NCI-H345 treated with DMSO at 0.1 percent for 48 hours (cell line): ENCODE measurements around the gene MGAT3.

Source experiments
- DNase-seq: peaks from one replicate; lab custom pipeline; 2025; ENCODE audit not compliant: unreplicated experiment; lab: John Stamatoyannopoulos, UW

Gene MGAT3

GRCh38 chr22:39470451-39471291 is 13.9 kb downstream of the MGAT3 start:
- no peak for DNase-seq

- no peak for DNase-seq
Measured at GRCh38 chr22:39471381-39472141, 14.7 kb downstream of the MGAT3 start.

DNA sequence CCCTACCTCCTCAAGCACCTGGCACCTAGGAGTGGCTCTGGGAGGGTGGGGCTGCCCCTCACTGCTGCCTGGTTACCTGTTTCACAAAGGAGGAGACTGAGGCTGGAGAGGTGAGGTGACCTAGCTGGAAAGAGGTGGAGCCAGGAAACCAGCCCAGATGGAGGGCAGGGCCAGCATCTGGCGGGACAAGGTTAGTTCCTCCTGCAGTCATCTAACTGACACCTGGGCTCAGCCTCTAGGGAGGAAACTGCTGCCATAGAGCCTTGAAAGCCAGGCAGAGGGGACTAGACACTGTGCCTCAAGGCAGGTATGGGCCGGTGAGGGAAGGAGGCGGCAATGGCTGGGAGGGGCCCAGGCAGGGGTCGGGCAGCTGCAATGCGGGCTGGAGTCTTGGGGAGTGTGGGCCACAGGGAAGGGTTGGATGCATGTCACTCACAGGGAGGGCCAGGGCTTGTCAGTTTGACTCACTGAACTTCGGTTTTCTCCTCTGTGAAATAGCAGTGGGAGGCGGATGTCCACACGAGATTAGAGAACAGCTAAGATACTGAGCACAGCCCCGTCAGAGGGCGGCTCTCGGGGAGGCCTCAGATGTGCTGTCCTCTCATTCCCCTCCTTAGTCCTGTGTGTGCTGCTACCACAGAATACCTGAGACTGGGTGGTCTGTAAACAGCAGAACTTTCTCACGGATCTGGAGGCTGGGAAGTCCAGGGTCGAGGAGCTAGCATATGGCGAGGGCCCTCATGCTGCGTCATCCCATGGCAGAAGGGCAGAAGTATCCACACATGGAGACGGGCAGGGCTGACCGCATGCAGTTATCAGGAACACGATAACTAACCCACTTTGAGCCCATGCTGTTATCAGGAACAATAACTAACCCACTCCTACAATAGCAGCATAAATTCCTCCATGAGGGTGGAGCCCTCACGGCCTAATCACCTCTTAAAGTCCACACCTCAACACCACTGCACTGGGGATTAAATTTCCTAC is 16.1 kb downstream of the MGAT3 start:
- DNase-seq: no peak

- no peak for DNase-seq
Measured at GRCh38 chr22:39473851-39474250, 17.0 kb downstream of the MGAT3 start.

DNA sequence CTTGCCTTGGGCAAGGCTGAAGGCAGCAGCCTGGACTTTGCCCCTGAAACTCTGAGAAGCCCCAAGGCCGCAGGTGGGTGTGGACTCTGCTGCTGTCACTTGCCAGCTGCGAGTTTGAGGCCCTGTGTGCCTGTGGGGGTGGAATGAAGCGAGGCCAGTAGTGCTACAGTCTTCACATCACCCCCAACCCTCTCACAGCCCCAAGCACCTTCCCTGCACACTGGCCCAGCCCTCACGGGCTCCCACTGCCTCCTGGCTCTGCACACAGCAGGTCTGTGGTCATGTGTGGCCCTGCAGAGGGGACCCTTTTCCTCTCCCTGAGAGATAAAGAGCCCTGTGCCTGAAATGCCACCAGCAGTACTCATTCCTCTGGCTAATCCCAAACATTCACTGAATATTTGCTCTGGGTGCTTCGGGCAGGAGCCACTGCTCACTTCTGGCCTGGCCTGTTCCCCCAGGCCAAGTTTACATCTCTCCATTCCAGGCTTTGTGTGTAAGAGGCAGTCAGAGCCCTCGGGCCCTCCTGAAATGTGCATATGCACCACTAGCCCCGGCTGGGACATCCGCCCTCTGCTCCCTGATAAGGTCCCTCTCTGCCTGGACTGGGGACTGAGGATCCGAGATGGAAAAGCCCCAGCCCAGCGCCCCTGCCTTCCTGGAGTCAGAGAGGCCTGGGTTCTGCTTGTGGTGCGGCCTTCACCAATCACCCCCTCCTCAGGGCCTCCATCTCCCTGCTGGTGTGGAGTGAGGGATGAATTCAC is 17.7 kb downstream of the MGAT3 start:
- DNase-seq: no peak

DNA sequence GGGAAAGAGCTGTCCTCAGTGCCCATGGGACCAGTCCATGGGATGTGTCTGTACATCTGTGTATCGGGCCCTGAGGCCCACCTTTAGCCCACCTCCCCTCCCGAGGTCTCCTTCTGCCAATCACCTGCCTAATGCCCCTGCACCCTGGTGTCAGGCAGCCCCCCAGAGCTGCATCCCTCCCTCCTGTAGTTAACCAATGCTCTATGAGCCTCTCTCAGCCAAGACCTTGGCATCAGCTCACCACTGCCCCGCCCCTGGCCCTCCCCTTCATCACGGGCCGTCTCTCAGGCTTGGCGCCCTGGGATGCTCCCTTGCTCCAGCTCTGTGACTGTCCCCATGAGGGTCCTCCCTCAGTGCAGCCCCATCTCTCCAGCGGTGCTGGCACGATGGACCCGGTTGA is 18.5 kb downstream of the MGAT3 start:
- DNase-seq: no peak

DNA sequence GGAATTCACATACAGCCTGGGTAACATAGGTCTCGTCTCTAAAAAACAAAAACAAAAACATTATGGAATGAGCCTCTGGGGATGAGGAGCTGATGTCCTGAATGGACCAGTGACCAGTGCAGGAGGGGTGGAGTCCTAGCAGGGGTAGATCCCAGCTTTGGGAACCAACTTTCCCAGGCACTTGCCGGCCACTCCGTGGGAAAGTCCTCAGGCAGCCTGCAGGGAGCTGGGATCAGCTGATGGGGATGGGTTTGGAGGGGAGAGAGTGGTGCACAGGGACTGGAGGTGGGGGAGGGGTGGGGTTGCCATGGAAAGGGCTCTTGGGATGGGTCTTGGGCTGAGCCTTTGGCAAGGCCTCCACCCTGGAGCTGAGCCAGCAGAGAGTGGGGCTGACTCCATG is 19.1 kb downstream of the MGAT3 start:
- DNase-seq: no peak

DNA sequence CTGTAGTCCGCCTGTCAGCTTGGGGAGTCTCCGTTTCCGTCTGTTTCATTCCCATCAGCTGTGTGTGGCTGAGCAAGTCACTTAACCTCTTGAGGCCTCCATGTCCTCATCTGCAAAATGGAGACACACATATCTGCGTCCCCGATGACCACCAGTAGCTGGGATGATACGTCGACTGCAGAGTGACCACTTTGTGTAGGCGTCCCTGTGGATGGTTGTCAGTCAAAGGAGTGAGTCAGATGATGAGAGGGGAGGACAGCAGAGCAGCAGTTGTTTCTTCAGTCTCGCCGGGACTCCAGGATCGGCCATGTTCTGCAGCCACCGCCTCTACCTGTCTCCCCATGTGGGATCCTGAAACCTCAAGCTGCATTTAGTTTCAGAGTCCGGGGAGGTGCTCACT is 19.9 kb downstream of the MGAT3 start:
- DNase-seq: no peak

DNA sequence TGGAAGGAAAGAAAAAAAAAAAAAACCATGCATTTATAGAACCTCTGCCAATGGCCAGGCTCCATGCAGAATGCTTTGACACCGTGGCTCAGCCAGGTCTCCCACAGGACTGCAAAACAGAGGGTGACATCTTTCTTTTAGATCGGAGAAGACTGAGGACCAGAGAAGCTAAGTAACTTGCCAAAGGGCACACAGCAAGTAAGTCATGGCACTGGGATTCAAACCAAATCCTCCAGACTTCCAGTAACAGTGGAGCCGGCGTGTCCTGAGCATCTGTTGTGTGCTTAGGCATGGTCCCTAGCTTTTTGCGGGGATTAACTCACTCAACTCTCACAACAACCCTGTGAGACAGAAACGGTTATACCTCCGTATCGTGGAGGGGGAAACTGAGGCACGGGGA is 20.7 kb downstream of the MGAT3 start:
- no peak for DNase-seq

GRCh38 chr22:39478441-39478850 is 21.6 kb downstream of the MGAT3 start:
- no peak for DNase-seq

DNA sequence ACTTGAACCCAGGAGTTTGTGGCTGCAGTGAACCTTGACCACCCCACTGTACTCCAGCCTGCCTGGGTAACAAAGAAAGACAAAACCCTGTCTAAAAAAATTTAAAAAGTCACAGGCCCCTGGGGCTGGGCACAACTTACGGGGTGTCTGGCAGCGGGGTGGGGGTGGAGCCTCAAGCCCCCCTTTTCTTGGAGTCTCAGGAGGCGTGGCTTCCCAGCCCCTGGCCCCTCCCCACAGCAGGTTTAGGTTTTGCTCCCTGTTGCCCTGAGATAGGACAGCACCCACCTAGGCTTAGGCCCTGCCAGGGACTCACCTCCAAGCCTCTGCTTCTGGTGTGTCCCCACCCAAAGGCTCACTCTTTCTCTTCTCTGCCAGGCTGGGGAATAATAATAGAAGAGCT is 22.4 kb downstream of the MGAT3 start:
- no peak for DNase-seq

- no peak for DNase-seq
Measured at GRCh38 chr22:39480557-39480956, 23.7 kb downstream of the MGAT3 start.

DNA sequence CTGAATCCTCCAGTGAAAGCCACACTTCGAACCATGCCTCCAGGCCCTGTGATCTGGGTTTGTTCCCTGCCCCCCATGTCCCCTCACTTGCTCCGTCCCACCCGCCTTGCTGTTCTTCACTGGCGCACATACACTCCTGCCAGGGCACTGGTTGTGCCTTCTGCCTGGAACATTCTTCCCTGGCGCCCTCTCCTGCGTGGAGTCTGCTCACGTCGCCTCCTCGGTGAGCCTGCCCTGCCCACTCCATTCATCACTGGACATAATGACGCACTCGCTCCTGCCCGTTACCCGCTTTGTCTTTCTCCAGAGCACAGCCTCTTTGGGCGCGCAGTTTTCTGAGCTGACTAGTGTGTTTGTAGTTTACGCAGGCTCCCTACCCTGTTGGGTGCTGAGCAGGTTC is 24.2 kb downstream of the MGAT3 start:
- no peak for DNase-seq

DNA sequence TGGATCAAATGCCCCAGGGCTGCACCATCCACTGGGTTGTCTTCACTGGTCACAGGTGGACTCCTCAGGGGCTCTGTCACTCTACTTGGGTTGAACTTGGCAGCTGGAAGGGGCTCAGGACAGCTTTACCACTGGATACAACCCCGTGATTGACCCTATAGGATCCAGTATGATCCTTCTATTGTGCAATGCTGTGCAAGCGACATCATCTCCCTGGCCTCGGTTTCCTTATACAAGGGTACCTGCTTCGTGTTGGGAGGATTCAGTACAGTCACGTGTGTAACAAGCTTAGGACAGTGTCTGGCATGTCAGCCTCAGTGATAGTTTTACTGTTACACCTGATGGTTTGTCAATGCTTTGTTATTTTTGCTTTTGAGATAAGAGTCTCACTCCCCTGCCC is 24.8 kb downstream of the MGAT3 start:
- no peak for DNase-seq

GRCh38 chr22:39482768-39483167 is 26.0 kb downstream of the MGAT3 start:
- DNase-seq: no peak

DNA sequence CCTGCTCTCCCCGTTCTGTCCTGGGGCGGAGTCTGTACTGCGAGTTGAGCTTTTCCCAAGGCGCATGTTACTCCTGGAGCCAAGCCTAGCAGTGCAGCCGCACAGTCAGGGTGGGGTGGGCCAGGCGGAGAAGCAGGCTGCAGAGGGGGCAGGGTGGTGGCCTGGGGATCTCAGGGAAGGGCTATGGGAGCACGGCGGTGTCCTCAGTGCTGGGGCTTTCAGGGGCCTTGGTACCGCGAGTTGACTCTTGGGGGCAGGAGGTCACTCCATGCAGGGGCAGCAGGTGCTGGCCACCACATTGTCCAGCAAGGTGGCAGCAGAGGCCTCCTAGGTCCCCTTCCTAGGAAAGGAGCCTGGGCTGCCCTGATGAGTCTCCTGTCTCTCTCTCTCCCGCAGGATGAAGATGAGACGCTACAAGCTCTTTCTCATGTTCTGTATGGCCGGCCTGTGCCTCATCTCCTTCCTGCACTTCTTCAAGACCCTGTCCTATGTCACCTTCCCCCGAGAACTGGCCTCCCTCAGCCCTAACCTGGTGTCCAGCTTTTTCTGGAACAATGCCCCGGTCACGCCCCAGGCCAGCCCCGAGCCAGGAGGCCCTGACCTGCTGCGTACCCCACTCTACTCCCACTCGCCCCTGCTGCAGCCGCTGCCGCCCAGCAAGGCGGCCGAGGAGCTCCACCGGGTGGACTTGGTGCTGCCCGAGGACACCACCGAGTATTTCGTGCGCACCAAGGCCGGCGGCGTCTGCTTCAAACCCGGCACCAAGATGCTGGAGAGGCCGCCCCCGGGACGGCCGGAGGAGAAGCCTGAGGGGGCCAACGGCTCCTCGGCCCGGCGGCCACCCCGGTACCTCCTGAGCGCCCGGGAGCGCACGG is 30.4 kb downstream of the MGAT3 start:
- no peak for DNase-seq

- DNase-seq: no peak
Measured at GRCh38 chr22:39487826-39488520, 31.2 kb downstream of the MGAT3 start.

- no peak for DNase-seq
Measured at GRCh38 chr22:39488563-39489083, 31.8 kb downstream of the MGAT3 start.
